ENCODE results near the gene CBFA2T2.

DNA sequence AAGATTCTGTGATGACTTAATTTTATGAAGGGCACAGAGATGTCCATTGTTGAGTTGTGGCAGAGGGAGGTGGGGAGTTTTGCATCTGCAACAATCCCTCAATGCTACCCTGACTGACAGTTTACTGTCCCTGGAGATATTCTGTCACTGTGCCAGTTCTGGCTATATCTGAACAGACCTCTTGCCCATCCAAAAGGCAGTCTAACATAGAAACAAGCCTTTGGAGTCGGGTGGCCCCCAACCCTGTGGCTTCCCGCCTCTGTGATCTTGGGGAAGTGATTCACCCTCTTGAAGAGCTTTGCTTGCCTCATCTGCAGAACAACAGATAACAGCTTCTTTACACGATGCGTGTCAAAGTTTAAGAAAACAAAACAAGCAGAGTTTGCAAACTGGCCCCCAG lies 200.1 kb downstream of the CBFA2T2 start:
- TF ChIP-seq, protein P1, sequence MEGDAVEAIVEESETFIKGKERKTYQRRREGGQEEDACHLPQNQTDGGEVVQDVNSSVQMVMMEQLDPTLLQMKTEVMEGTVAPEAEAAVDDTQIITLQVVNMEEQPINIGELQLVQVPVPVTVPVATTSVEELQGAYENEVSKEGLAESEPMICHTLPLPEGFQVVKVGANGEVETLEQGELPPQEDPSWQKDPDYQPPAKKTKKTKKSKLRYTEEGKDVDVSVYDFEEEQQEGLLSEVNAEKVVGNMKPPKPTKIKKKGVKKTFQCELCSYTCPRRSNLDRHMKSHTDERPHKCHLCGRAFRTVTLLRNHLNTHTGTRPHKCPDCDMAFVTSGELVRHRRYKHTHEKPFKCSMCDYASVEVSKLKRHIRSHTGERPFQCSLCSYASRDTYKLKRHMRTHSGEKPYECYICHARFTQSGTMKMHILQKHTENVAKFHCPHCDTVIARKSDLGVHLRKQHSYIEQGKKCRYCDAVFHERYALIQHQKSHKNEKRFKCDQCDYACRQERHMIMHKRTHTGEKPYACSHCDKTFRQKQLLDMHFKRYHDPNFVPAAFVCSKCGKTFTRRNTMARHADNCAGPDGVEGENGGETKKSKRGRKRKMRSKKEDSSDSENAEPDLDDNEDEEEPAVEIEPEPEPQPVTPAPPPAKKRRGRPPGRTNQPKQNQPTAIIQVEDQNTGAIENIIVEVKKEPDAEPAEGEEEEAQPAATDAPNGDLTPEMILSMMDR (conservative IDR thresholded peaks at IDR 0.05; ENCODE audit: low read depth, low read length), result no peak
- TF ChIP-seq EZH2 (IDR thresholded peaks at IDR 0.05; ENCODE audit: borderline replicate concordance, low read depth, low read length, poor library complexity, severe bottlenecking), result no peak

Data from A673 (cell line).